ENCODE measurements around the gene GRIA1. TPM values are rescaled to one million over a fixed set of nuclear protein-coding genes. Genes with fewer than 3 reads are reported as not detected.

Gene GRIA1
- total RNA-seq, 2 donors from 2014 or later, result 1.2 TPM; not detected in 1

DNA sequence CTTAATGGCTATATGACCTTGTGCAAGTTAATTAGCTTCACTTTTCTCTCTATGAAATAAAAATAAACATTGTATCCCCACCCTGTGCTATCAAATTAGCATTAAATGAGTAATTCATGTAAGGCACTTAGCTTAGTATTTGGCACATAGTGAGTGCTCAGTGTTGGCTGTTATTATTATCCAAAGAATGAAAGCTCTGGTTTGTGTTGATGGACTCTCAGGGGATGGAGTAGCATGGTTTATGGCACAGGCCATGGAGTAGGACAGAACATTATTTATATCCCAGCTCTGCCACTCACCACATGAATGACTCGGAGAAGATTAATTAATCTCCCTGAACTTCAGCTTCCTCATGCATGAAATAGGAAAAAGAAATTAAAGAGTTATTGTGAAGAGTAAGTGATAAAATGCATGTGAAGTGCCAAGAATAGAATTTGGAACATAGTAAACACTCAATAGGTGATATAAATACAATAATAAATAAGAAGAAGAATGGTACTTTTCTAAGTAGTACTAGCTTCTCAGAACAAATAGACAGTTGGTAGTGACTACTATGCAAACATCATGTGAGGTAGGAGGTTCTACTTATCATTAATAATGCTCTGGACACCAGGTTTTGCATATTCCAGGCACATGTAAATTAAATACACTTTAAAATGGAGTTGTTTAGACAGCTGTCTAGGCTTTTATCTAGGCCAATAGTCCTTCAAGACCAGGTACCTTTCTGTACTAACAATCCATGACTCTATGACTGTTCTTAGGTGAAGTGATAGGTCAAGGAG lies 146.4 kb downstream of the GRIA1 start:
- no peak for TF ChIP-seq CTCF (conservative IDR thresholded peaks at IDR 0.05)
- no peaks in the 10 kb centered on the region for H3K9me3 ChIP-seq (ENCODE audit: control insufficient read depth, low read length)
- Mint-ChIP-seq H3K27me3 (ENCODE audit: insufficient read depth) (no peaks in the 10 kb centered on the region), H3K36me3 (ENCODE audit: low read depth) (no peaks in the 10 kb centered on the region), H3K4me1 (peaks cover 21% of the 10 kb centered on the region), H3K4me3 (no peak overlapping the region), H3K27ac (no peak overlapping the region), H3K9me3 (no peaks in the 10 kb centered on the region)
- 100% methylated on average over 1 of the region's 1 CpG; no CpG with 5 or more reads in 1 of the 2 experiments for WGBS, 2 experiments (ENCODE audit: insufficient coverage in 1 of 2, insufficient read length in 1 of 2)
- H3K27ac ChIP-seq (ENCODE audit: low read depth, low read length), result no peak overlapping the region
- no peaks in the 10 kb centered on the region for H3K4me1 ChIP-seq (ENCODE audit: control insufficient read depth, insufficient read depth, low read length)
- H3K27me3 ChIP-seq (ENCODE audit: control insufficient read depth, insufficient read depth, low read length, poor library complexity, severe bottlenecking), result no peaks in the 10 kb centered on the region
- no peak overlapping the region for H3K4me3 ChIP-seq (ENCODE audit: low read length)
- no peak overlapping the region for H3K9ac ChIP-seq (ENCODE audit: extremely low read depth, low read length, poor library complexity, severe bottlenecking)
- no peak for DNase-seq
- H3K36me3 ChIP-seq (ENCODE audit: control insufficient read depth, insufficient read depth, low read length), result no peaks in the 10 kb centered on the region

DNA sequence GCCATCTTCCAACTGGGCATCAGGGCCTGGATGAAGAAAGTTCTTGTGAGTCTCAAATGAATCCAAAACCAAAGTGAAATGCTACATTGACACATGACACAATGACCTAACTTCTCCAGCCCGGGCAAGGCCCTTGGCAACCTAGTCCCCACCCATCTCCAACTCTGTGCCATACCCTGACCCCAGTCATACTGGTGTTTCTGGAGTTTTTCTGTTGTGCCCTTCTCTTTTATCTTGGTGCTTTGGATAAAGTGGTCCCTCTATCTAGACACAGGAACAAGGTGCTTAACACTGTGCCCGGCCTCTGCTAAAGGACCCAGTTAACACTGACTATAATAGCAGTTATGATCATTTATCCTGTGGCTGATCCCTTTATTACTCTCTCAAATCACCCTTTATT lies 149.8 kb downstream of the GRIA1 start:
- TF ChIP-seq CTCF (conservative IDR thresholded peaks at IDR 0.05), result no peak
- Histone ChIP-seq H3K9ac (ENCODE audit: extremely low read depth, low read length, poor library complexity, severe bottlenecking) (no peak overlapping the region), H3K27ac (ENCODE audit: low read depth, low read length) (no peak overlapping the region), H3K36me3 (ENCODE audit: control insufficient read depth, insufficient read depth, low read length) (no peaks in the 10 kb centered on the region), H3K4me1 (ENCODE audit: control insufficient read depth, insufficient read depth, low read length) (no peaks in the 10 kb centered on the region), H3K9me3 (ENCODE audit: control insufficient read depth, low read length) (no peaks in the 10 kb centered on the region), H3K27me3 (ENCODE audit: control insufficient read depth, insufficient read depth, low read length, poor library complexity, severe bottlenecking) (no peaks in the 10 kb centered on the region), H3K4me3 (ENCODE audit: low read length) (no peak overlapping the region)
- no peak overlapping the region for H3K4me3 Mint-ChIP-seq
- H3K27me3 Mint-ChIP-seq (ENCODE audit: insufficient read depth), result no peaks in the 10 kb centered on the region
- DNase-seq, result no peak
- 83 to 98% methylated on average over 2 of the region's 2 CpGs for whole genome bisulfite sequencing, 2 experiments (ENCODE audit: insufficient coverage in 1 of 2, insufficient read length in 1 of 2)
- H3K27ac Mint-ChIP-seq, result no peak overlapping the region
- H3K9me3 Mint-ChIP-seq, result no peaks in the 10 kb centered on the region
- H3K4me1 Mint-ChIP-seq, result peaks cover 26% of the 10 kb centered on the region
- no peaks in the 10 kb centered on the region for H3K36me3 Mint-ChIP-seq (ENCODE audit: low read depth)

- no peak overlapping the region for H3K27ac ChIP-seq (ENCODE audit: low read depth, low read length)
- Mint-ChIP-seq H3K9me3 (no peaks in the 10 kb centered on the region), H3K27ac (no peak overlapping the region), H3K4me3 (no peak overlapping the region), H3K36me3 (ENCODE audit: low read depth) (no peaks in the 10 kb centered on the region), H3K27me3 (ENCODE audit: insufficient read depth) (no peaks in the 10 kb centered on the region), H3K4me1 (peaks cover 26% of the 10 kb centered on the region)
- peak; percentile 67 for DNase-seq
- H3K27me3 ChIP-seq (ENCODE audit: control insufficient read depth, insufficient read depth, low read length, poor library complexity, severe bottlenecking), result no peaks in the 10 kb centered on the region
- no peak overlapping the region for H3K9ac ChIP-seq (ENCODE audit: extremely low read depth, low read length, poor library complexity, severe bottlenecking)
- no peaks in the 10 kb centered on the region for H3K9me3 ChIP-seq (ENCODE audit: control insufficient read depth, low read length)
- no peaks in the 10 kb centered on the region for H3K36me3 ChIP-seq (ENCODE audit: control insufficient read depth, insufficient read depth, low read length)
- WGBS, 2 experiments (ENCODE audit: insufficient coverage in 1 of 2, insufficient read length in 1 of 2), result 57 to 76% methylated on average over 3 to 4 of the region's 4 CpGs
- no peak overlapping the region for H3K4me3 ChIP-seq (ENCODE audit: low read length)
- TF ChIP-seq CTCF (conservative IDR thresholded peaks at IDR 0.05), result no peak
- H3K4me1 ChIP-seq (ENCODE audit: control insufficient read depth, insufficient read depth, low read length), result no peaks in the 10 kb centered on the region
Observed at GRCh38 chr5:153641183-153641688, 150.8 kb downstream of the GRIA1 start.

All from endodermal cell (in vitro differentiated cells).